K562 (cell line): ENCODE data around the gene SH3D21. TPM values are rescaled to one million over a fixed set of nuclear protein-coding genes. Genes with fewer than 3 reads are reported as not detected.

Experiments
- ATAC-seq: fragments of 200-7000 bp; cut with Tn5 transposase; 3 replicates; pipeline ENCODE4 v1.9.1; 2020; ENCODE audit warnings: moderate library complexity
- BruUV-seq: library from RNA; stranded (reverse); fragments of 400-500 nt; replicated peaks from 2 replicates; lab custom pipeline; 2021; lab: Mats Ljungman, UMichigan
- CTCF ChIA-PET: fragments of 300-600 bp; formaldehyde crosslinking; extraction: SDS; loops from one replicate; lab custom pipeline; 2021; ENCODE audit warnings: low intra/inter-chr PET ratio; lab: Yijun Ruan, JAX
- POLR2A ChIA-PET: fragments of 300-600, 350-650 bp; sonication (Branson Sonifier 250); formaldehyde crosslinking; extraction: SDS; loops from one replicate; lab custom pipeline; 2021; ENCODE audit warnings: antibody characterized with exemption, inconsistent platforms; lab: Yijun Ruan, JAX
- DNase-seq, 4 experiments: peaks; one replicate each; pipeline versions ENCODE4 v3.0.0 to v3.0.0-alpha.2; 2011 to 2018; ENCODE audit warnings: low spot score in 3 of 4, mixed read lengths in 3 of 4; ENCODE audit errors: extremely low read depth in 1 of 4
- FAIRE-seq: peaks from 2 replicates; lab custom pipeline; 2011; peaks lifted over from hg19 to GRCh38; lab: Jason Lieb, UNC
- H2AFZ ChIP-seq: 2 replicates; pipeline ENCODE4 v1.6.0; 2011; ENCODE audit warnings: low read depth, low read length, control low read depth, inconsistent platforms
- H3K27ac ChIP-seq: fragments of 200-600 bp; 3 replicates; pipeline ENCODE4 v1.8.0; 2011; ENCODE audit warnings: low read depth, mild to moderate bottlenecking, control low read depth, inconsistent platforms, low read length, moderate library complexity, mixed read lengths; ENCODE audit errors: extremely low read depth
- H3K27me3 ChIP-seq, 2 experiments: fragments of 300-600 bp in 1 of 2; 2 replicates in 1 of 2; 3 replicates in 1 of 2; pipeline versions ENCODE4 v1.6.0 to v1.8.0; 2011; ENCODE audit warnings: inconsistent platforms in 2 of 2, low read length in 2 of 2, mild to moderate bottlenecking in 1 of 2, mixed read lengths in 1 of 2, moderate library complexity in 1 of 2; ENCODE audit not compliant: control insufficient read depth in 2 of 2, insufficient read depth in 2 of 2
- H3K36me3 ChIP-seq: fragments of 300-600 bp; 3 replicates; pipeline ENCODE4 v1.8.0; 2011; ENCODE audit warnings: mild to moderate bottlenecking, low read length, inconsistent platforms; ENCODE audit not compliant: control insufficient read depth, insufficient read depth
- H3K4me1 ChIP-seq, 2 experiments: fragments of 200-600 bp in 1 of 2; replicated peaks in 1 of 2; 2 replicates in 1 of 2; 3 replicates in 1 of 2; pipeline versions ENCODE4 v1.5.1 to v1.8.0; 2011; ENCODE audit warnings: inconsistent platforms in 2 of 2, low read length in 2 of 2, mild to moderate bottlenecking in 1 of 2, mixed read lengths in 1 of 2, moderate library complexity in 1 of 2; ENCODE audit not compliant: control insufficient read depth in 2 of 2, insufficient read depth in 2 of 2
- H3K4me2 ChIP-seq: 2 replicates; pipeline ENCODE4 v1.6.1; 2011; ENCODE audit warnings: low read length, control low read depth, inconsistent platforms, mixed read lengths; ENCODE audit not compliant: insufficient read depth
- H3K4me3 ChIP-seq: fragments of 200-600 bp; sonication (generic), shearing (Covaris generic); 2 replicates; pipeline ENCODE4 v1.5.1; 2016; ENCODE audit warnings: control low read depth, inconsistent platforms
- H3K79me2 ChIP-seq: fragments of 200-600 bp; 3 replicates; pipeline ENCODE4 v1.8.0; 2011; ENCODE audit warnings: low read length, inconsistent platforms; ENCODE audit not compliant: control insufficient read depth, insufficient read depth
- H3K9ac ChIP-seq, 2 experiments: 2 replicates each; pipeline versions ENCODE4 v1.6.0 to v1.6.1; 2011; ENCODE audit warnings: low read depth in 2 of 2, low read length in 2 of 2, control low read depth in 1 of 2, inconsistent platforms in 1 of 2, mild to moderate bottlenecking in 1 of 2, mixed read lengths in 1 of 2; ENCODE audit not compliant: insufficient read depth in 1 of 2
- H3K9me1 ChIP-seq: one replicate; pipeline ENCODE4 v1.6.0; 2011; ENCODE audit warnings: inconsistent platforms, mild to moderate bottlenecking, low read length, moderate library complexity; ENCODE audit not compliant: control insufficient read depth, insufficient read depth
- H3K9me3 ChIP-seq: replicated peaks from 2 replicates; pipeline ENCODE4 v1.5.1; 2011; ENCODE audit warnings: low read depth, low read length, inconsistent platforms; ENCODE audit not compliant: control insufficient read depth, insufficient read depth
- H4K20me1 ChIP-seq: replicated peaks from 2 replicates; pipeline ENCODE4 v1.6.1; 2011; ENCODE audit warnings: low read length, inconsistent platforms, mixed read lengths; ENCODE audit not compliant: control insufficient read depth, insufficient read depth
- ARID2 ChIP-seq: fragments of 450-650 bp; IDR thresholded peaks from 2 replicates; pipeline ENCODE4 v1.6.1; 2017; ENCODE audit warnings: antibody characterized with exemption, mild to moderate bottlenecking
- EP300 ChIP-seq: IDR thresholded peaks from 2 replicates; pipeline ENCODE4 v1.6.1; 2012; ENCODE audit warnings: low read length, improper control_type of control experiment
- ETV1 ChIP-seq: fragments of 450-650 bp; conservative IDR thresholded peaks from 2 replicates; pipeline ENCODE4 v1.6.1; 2016; ENCODE audit warnings: missing genetic modification characterization, control low read depth, low read depth, missing compliant biosample characterization
- EZH2 ChIP-seq: IDR thresholded peaks from 2 replicates; pipeline ENCODE4 v1.6.1; 2012; ENCODE audit warnings: low read depth, mild to moderate bottlenecking, inconsistent platforms, low read length, borderline replicate concordance
- JUND ChIP-seq, 2 experiments: IDR thresholded peaks; 2 replicates in 1 of 2; 3 replicates in 1 of 2; pipeline ENCODE4 v1.6.1; 2011; ENCODE audit warnings: borderline replicate concordance in 2 of 2, low read depth in 2 of 2, low read length in 2 of 2, improper control_type of control experiment in 1 of 2, missing biosample characterization in 1 of 2, missing genetic modification characterization in 1 of 2, missing genetic modification reagents in 1 of 2
- MAZ ChIP-seq, 2 experiments: fragments of 450-650 bp in 1 of 2; sonication (generic) in 1 of 2; formaldehyde crosslinking; IDR thresholded peaks in 1 of 2; conservative IDR thresholded peaks in 1 of 2; 2 replicates each; pipeline versions ENCODE4 v1.4.0 to v1.5.0; 2020; ENCODE audit warnings: mild to moderate bottlenecking in 1 of 2, missing genetic modification reagents in 1 of 2
- MBD2 ChIP-seq: sonication (generic); IDR thresholded peaks from 2 replicates; pipeline ENCODE4 v1.6.1; 2016; ENCODE audit warnings: low read depth, borderline replicate concordance
- MCM3 ChIP-seq: fragments of 450-650 bp; IDR thresholded peaks from 2 replicates; pipeline ENCODE4 v1.6.1; 2016
- MED1 ChIP-seq: sonication (generic); formaldehyde crosslinking; IDR thresholded peaks from 2 replicates; pipeline ENCODE4 v1.8.1; 2023; ENCODE audit warnings: missing genetic modification reagents, borderline replicate concordance
- PML ChIP-seq: IDR thresholded peaks from 2 replicates; pipeline ENCODE4 v1.6.1; 2012; ENCODE audit warnings: low read length, inconsistent platforms
- RAD51 ChIP-seq: fragments of 450-650 bp; IDR thresholded peaks from 2 replicates; pipeline ENCODE4 v1.7.1; 2016; ENCODE audit warnings: low read depth, mild to moderate bottlenecking, borderline replicate concordance
- SAP30 ChIP-seq: fragments of 200-600 bp; sonication (generic); IDR thresholded peaks from 2 replicates; pipeline ENCODE4 v1.6.1; 2012; ENCODE audit warnings: borderline replicate concordance, low read depth, mild to moderate bottlenecking, moderate library complexity, low read length, control low read depth, inconsistent platforms; ENCODE audit not compliant: insufficient read depth, poor library complexity, severe bottlenecking
- SRSF7 ChIP-seq: fragments of 200-400 bp; formaldehyde crosslinking; optimal IDR thresholded peaks from 2 replicates; pipeline ENCODE3; 2017; ENCODE audit warnings: mild to moderate bottlenecking, low read depth, low read length
- TFAM ChIP-seq: fragments of 250-450 bp; sonication (Bioruptor Pico); conservative IDR thresholded peaks from 2 replicates; pipeline ENCODE4 v1.5.0; 2021; ENCODE audit warnings: mild to moderate bottlenecking, moderate library complexity
- WHSC1 ChIP-seq: IDR thresholded peaks from one replicate; pipeline ENCODE4 v1.6.1; 2012; ENCODE audit warnings: low read length, control low read depth, inconsistent platforms
- ZNF217 ChIP-seq: sonication (generic); formaldehyde crosslinking; IDR thresholded peaks from 2 replicates; pipeline ENCODE4 v1.8.0; 2022; ENCODE audit warnings: mild to moderate bottlenecking, missing genetic modification reagents
- ZNF76 ChIP-seq: fragments of 250-450 bp; sonication (Bioruptor Pico); IDR thresholded peaks from 2 replicates; pipeline ENCODE4 v1.4.0; 2020; ENCODE audit warnings: mild to moderate bottlenecking, moderate library complexity, borderline replicate concordance
- WGBS: fragments of 100-300 bp; shearing (Covaris generic); methylation state at CpG from one replicate; pipeline ENCODE4 v1.1.6; 2016; ENCODE audit warnings: low coverage, mixed read lengths; ENCODE audit not compliant: insufficient coverage; ENCODE audit errors: missing lambda C conversion rate; 5-methylcytosine and 5-hydroxymethylcytosine counted together
- in situ Hi-C: fragments of 300-500 bp; cut with MboI; formaldehyde crosslinking; loops from 4 replicates; pipeline ENCODE4 v1.15.0; 2018; ENCODE audit warnings: inconsistent platforms, mixed read lengths
- intact Hi-C: fragments of 100-400 bp; cut with micrococcal nuclease; formaldehyde crosslinking; loops from 2 replicates; pipeline ENCODE4 v1.14.2; 2022
- polyA plus RNA-seq, 8 experiments: library from polyadenylated mRNA; depleted of rRNA in 4 of 8; stranded (reverse) in 5 of 8; unstranded in 3 of 8; fragments of >200 nt; fragmentation: Nextera tagmentation in 2 of 8; fragmentation: Illumina TruSeq in 1 of 8; extraction: Ambion mirVana in 2 of 8; extraction: Trizol in 1 of 8; gene quantifications; 2 replicates each; pipeline versions ENCODE4 v1.2.1 to v1.2.3, GENCODE V29; 2011 to 2014; ENCODE audit warnings: inconsistent platforms in 1 of 8, missing spikeins in 1 of 8
- total RNA-seq, 7 experiments: library from RNA; depleted of rRNA in 6 of 7; stranded (reverse); fragments of >200 nt in 6 of 7; fragmentation: Illumina TruSeq in 2 of 7; extraction: Trizol in 2 of 7; gene quantifications; 2 replicates each; pipeline versions ENCODE4 v1.2.1 to v1.2.3, GENCODE V29; 2011 to 2021; ENCODE audit warnings: low replicate concordance in 1 of 7
- TF ChIP-seq, protein P1 (sequence below): sonication (generic); formaldehyde crosslinking; IDR thresholded peaks from 2 replicates; pipeline ENCODE4 v1.8.0; 2023; ENCODE audit warnings: mild to moderate bottlenecking, missing genetic modification reagents

Gene SH3D21
- total and polyA plus RNA-seq, 9 of the 15 experiments (the other 6 are each of a cell fraction or from before 2014, with no cell fraction given) = 0.01 to 4.7 (median 1.8) TPM

GRCh38 chr1:36285443-36286101 lies 20.6 kb upstream of the SH3D21 start:
- H2AFZ ChIP-seq = no peak overlapping the region
- no peak overlapping the region for H3K27ac ChIP-seq
- 45% methylated on average over 7 of the region's 7 CpGs for WGBS
- H3K4me1 ChIP-seq = no peaks in the 10 kb centered on the region
- peak; percentile 95 for ATAC-seq
- H3K9me1 ChIP-seq = no peaks in the 10 kb centered on the region
- H3K27me3 ChIP-seq = no peaks in the 10 kb centered on the region
- H3K79me2 ChIP-seq = peaks cover 39% of the 10 kb centered on the region
- DNase-seq = peak; percentile 77 to 93 (median 80)
- no peak overlapping the region for H3K4me3 ChIP-seq
- FAIRE-seq = peak; percentile 92
- H3K4me2 ChIP-seq = no peak overlapping the region
- no peak overlapping the region for H3K9ac ChIP-seq
- BruUV-seq = no TSS peak
- no peaks in the 10 kb centered on the region for H3K9me3 ChIP-seq
- in situ Hi-C loops = loop anchor here (5.0 kb wide), 2 partner anchors 133 to 183 kb away; no protein-coding TSS in a partner anchor
- ChIA-PET POLR2A (interaction anchor here (0.6 to 2.2 kb wide), 12 partner anchors 13 to 418 kb away, joined by 3 to 20 read pairs (median 4); partner anchors contain the start of genes SH3D21 and TRAPPC3), CTCF (interaction anchor here (1.2 to 6.0 kb wide), 6 partner anchors 76 to 185 kb away, joined by 4 to 98 read pairs (median 10); partner anchors contain the start of gene TRAPPC3)
- H4K20me1 ChIP-seq = no peaks in the 10 kb centered on the region
- intact Hi-C loops = loop anchor here (1.0 to 5.0 kb wide), 6 partner anchors 61 to 185 kb away; partner anchors contain the start of genes THRAP3 and TRAPPC3
- peaks cover 85% of the 10 kb centered on the region for H3K36me3 ChIP-seq
- TF ChIP-seq TFAM (no peak), JUND (IDR thresholded peaks at IDR 0.05; ENCODE audit: borderline replicate concordance, low read depth, low read length) (peak; percentile 41; the same call in 1 of the 2 replicates), JUND (tag; IDR thresholded peaks at IDR 0.05; ENCODE audit: borderline replicate concordance, low read depth, low read length) (no peak), SRSF7 (no peak), MAZ (CRISPR knock-in tag; conservative IDR thresholded peaks at IDR 0.05 in 1 of 2, IDR thresholded peaks at IDR 0.05 in 1 of 2) (peak in 1 of 2 experiments; percentile 72; a peak in 1 of 4 replicates), ARID2 (0 out of 2 replicates have a peak, but pooled peaks have one; percentile 59), ZNF217 (CRISPR knock-in tag) (no peak), SAP30 (no peak), MCM3 (no peak), PML (no peak), MED1 (CRISPR knock-in tag) (no peak), RAD51 (no peak), WHSC1 (no peak), EZH2 (no peak), MBD2 (no peak), ETV1 (no peak), ZNF76 (CRISPR knock-in tag) (no peak), EP300 (no peak)
- TF ChIP-seq, protein P1, sequence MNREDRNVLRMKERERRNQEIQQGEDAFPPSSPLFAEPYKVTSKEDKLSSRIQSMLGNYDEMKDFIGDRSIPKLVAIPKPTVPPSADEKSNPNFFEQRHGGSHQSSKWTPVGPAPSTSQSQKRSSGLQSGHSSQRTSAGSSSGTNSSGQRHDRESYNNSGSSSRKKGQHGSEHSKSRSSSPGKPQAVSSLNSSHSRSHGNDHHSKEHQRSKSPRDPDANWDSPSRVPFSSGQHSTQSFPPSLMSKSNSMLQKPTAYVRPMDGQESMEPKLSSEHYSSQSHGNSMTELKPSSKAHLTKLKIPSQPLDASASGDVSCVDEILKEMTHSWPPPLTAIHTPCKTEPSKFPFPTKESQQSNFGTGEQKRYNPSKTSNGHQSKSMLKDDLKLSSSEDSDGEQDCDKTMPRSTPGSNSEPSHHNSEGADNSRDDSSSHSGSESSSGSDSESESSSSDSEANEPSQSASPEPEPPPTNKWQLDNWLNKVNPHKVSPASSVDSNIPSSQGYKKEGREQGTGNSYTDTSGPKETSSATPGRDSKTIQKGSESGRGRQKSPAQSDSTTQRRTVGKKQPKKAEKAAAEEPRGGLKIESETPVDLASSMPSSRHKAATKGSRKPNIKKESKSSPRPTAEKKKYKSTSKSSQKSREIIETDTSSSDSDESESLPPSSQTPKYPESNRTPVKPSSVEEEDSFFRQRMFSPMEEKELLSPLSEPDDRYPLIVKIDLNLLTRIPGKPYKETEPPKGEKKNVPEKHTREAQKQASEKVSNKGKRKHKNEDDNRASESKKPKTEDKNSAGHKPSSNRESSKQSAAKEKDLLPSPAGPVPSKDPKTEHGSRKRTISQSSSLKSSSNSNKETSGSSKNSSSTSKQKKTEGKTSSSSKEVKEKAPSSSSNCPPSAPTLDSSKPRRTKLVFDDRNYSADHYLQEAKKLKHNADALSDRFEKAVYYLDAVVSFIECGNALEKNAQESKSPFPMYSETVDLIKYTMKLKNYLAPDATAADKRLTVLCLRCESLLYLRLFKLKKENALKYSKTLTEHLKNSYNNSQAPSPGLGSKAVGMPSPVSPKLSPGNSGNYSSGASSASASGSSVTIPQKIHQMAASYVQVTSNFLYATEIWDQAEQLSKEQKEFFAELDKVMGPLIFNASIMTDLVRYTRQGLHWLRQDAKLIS = no peak
